Liver (tissue), 9 donors: Measurements from ENCODE around the gene SRGN. TPM values are rescaled to one million over a fixed set of nuclear protein-coding genes. Genes with fewer than 3 reads are reported as not detected.
A peak's percentile ranks its signal among the peaks of the same experiment; 100 is the strongest.

Source experiments
- DNase-seq: peaks from one replicate; pipeline ENCODE4 v3.0.0-alpha.2; 2017; ENCODE audit warnings: low spot score
- H3K27ac ChIP-seq, 2 donors: one replicate each; pipeline ENCODE4 v1.7.0; 2013; ENCODE audit warnings: inconsistent platforms in 2 of 2, low read length in 2 of 2, control low read depth in 1 of 2, low read depth in 1 of 2, mild to moderate bottlenecking in 1 of 2
- H3K27me3 ChIP-seq, 4 donors: one replicate each; pipeline versions ENCODE4 v1.6.1 to v1.7.0; 2013; ENCODE audit warnings: low read length in 3 of 4, inconsistent platforms in 1 of 4, mild to moderate bottlenecking in 1 of 4, moderate library complexity in 1 of 4; ENCODE audit not compliant: control insufficient read depth in 4 of 4, insufficient read depth in 4 of 4
- H3K36me3 ChIP-seq, 4 donors: one replicate each; pipeline versions ENCODE4 v1.6.1 to v1.7.0; 2013; ENCODE audit warnings: low read length in 3 of 4, mild to moderate bottlenecking in 3 of 4, low read depth in 1 of 4, moderate library complexity in 1 of 4; ENCODE audit not compliant: control insufficient read depth in 4 of 4, insufficient read depth in 3 of 4
- H3K4me1 ChIP-seq, 4 donors: one replicate each; pipeline versions ENCODE4 v1.6.1 to v1.7.0; 2013; ENCODE audit warnings: low read length in 3 of 4, mild to moderate bottlenecking in 3 of 4, moderate library complexity in 1 of 4; ENCODE audit not compliant: control insufficient read depth in 4 of 4, insufficient read depth in 4 of 4
- H3K4me3 ChIP-seq, 3 donors: one replicate each; pipeline versions ENCODE4 v1.6.1 to v1.7.0; 2013; ENCODE audit warnings: low read length in 3 of 3, control low read depth in 1 of 3, low read depth in 1 of 3, mild to moderate bottlenecking in 1 of 3
- H3K9ac ChIP-seq, 2 donors: one replicate each; pipeline ENCODE4 v1.7.0; 2013; ENCODE audit warnings: low read length in 2 of 2, mild to moderate bottlenecking in 2 of 2, moderate library complexity in 2 of 2, control low read depth in 1 of 2, low read depth in 1 of 2
- H3K9me3 ChIP-seq, 4 donors: one replicate each; pipeline versions ENCODE4 v1.6.1 to v1.7.0; 2013; ENCODE audit warnings: low read length in 3 of 4; ENCODE audit not compliant: control insufficient read depth in 4 of 4
- CTCF ChIP-seq: fragments of 150-350 bp; IDR thresholded peaks from 2 replicates; pipeline ENCODE4 v1.5.1; 2017; ENCODE audit warnings: improper control_type of control experiment, low read depth, low read length; ENCODE audit not compliant: missing input control
- EGR1 ChIP-seq, 2 donors: IDR thresholded peaks; 2 replicates each; pipeline ENCODE4 v1.6.1; 2016 to 2018; ENCODE audit warnings: antibody characterized with exemption in 2 of 2, low read depth in 2 of 2
- FOXA1 ChIP-seq: IDR thresholded peaks from 2 replicates; pipeline ENCODE4 v1.6.1; 2016; ENCODE audit warnings: antibody characterized with exemption
- GABPA ChIP-seq, 2 donors: IDR thresholded peaks in 1 of 2; conservative IDR thresholded peaks in 1 of 2; 2 replicates each; pipeline ENCODE4 v1.6.1; 2016; ENCODE audit warnings: antibody characterized with exemption in 2 of 2, mild to moderate bottlenecking in 1 of 2, moderate library complexity in 1 of 2
- HNF4A ChIP-seq, 2 donors: conservative IDR thresholded peaks; 2 replicates each; pipeline ENCODE4 v1.6.1; 2016; ENCODE audit warnings: antibody characterized with exemption in 2 of 2, mild to moderate bottlenecking in 2 of 2
- NR2F2 ChIP-seq: IDR thresholded peaks from 2 replicates; pipeline ENCODE4 v1.6.1; 2016; ENCODE audit warnings: antibody characterized with exemption
- RAD21 ChIP-seq, 2 donors: IDR thresholded peaks; 2 replicates each; pipeline ENCODE4 v1.6.1; 2016; ENCODE audit warnings: antibody characterized with exemption in 2 of 2, mild to moderate bottlenecking in 2 of 2
- REST ChIP-seq: IDR thresholded peaks from 2 replicates; pipeline ENCODE4 v1.6.1; 2016; ENCODE audit warnings: antibody characterized with exemption, mild to moderate bottlenecking
- RXRA ChIP-seq, 2 donors: IDR thresholded peaks; 2 replicates each; pipeline ENCODE4 v1.6.1; 2017 to 2018; ENCODE audit warnings: antibody characterized with exemption in 2 of 2, mild to moderate bottlenecking in 1 of 2
- SP1 ChIP-seq: IDR thresholded peaks from 2 replicates; pipeline ENCODE4 v1.6.1; 2018; ENCODE audit warnings: antibody characterized with exemption, mild to moderate bottlenecking
- TAF1 ChIP-seq: conservative IDR thresholded peaks from 2 replicates; pipeline ENCODE4 v1.6.1; 2016; ENCODE audit warnings: antibody characterized with exemption, mild to moderate bottlenecking
- YY1 ChIP-seq: IDR thresholded peaks from 2 replicates; pipeline ENCODE4 v1.6.1; 2016; ENCODE audit warnings: antibody characterized with exemption, mild to moderate bottlenecking
- ZBTB33 ChIP-seq: IDR thresholded peaks from 2 replicates; pipeline ENCODE4 v1.6.1; 2016; ENCODE audit warnings: antibody characterized with exemption
- WGBS: extraction: QIAGEN DNeasy Blood & Tissue Kit; methylation state at CpG from one replicate; pipeline ENCODE4 v1.1.7; 2013; 5-methylcytosine and 5-hydroxymethylcytosine counted together
- polyA plus RNA-seq, 2 donors: library from polyadenylated mRNA; stranded (reverse) in 1 of 2; unstranded in 1 of 2; fragments of 200-250 nt in 1 of 2; fragments of >200 nt in 1 of 2; fragmentation: Nextera tagmentation in 1 of 2; extraction: Ambion mirVana in 1 of 2; gene quantifications; one replicate each; pipeline versions ENCODE4 v1.2.1 to v1.2.3, GENCODE V29; 2013 to 2015
- total RNA-seq, 2 donors: library from RNA; depleted of rRNA; stranded (reverse); fragments of >200 nt; gene quantifications; one replicate each; pipeline ENCODE4 v1.2.3, GENCODE V29; 2014
- donor health status: healthy.
- donor health status: healthy.
- donor health status: healthy.
- donor health status: healthy.
- donor health status: healthy.

The SRGN gene
- total and polyA plus RNA-seq, 4 donors: 19.5 to 305 (median 41.3) TPM

- peak overlapping the region in 1 of 2 donors; percentile 52 for H3K9ac ChIP-seq
- WGBS: 74% methylated on average over 6 of the region's 6 CpGs
- H3K27ac ChIP-seq: peak overlapping the region; percentile 62 to 76
- H3K36me3 ChIP-seq: no peaks in the 10 kb centered on the region
- H3K4me1 ChIP-seq: no peaks in the 10 kb centered on the region
- no peak overlapping the region for H3K4me3 ChIP-seq
- H3K9me3 ChIP-seq: no peaks in the 10 kb centered on the region
- DNase-seq: no peak
- TF ChIP-seq RAD21 (IDR thresholded peaks at IDR 0.05) (no peak), YY1 (no peak), REST (no peak), NR2F2 (no peak), TAF1 (no peak), SP1 (peak; percentile 32)
- no peaks in the 10 kb centered on the region for H3K27me3 ChIP-seq
Observed at GRCh38 chr10:69045441-69046300, 42.2 kb upstream of the SRGN start.

GRCh38 chr10:69047111-69047832, 40.6 kb upstream of the SRGN start:
- H3K9me3 ChIP-seq: no peaks in the 10 kb centered on the region

More at GRCh38 chr10:69047111-69047832, 40.6 kb upstream of the SRGN start:
- TF ChIP-seq RXRA (IDR thresholded peaks at IDR 0.05): no peak
- no peak for TF ChIP-seq YY1
- TF ChIP-seq GABPA (IDR thresholded peaks at IDR 0.05 in 1 of 2, conservative IDR thresholded peaks at IDR 0.05 in 1 of 2): no peak
- TF ChIP-seq CTCF: no peak
- TF ChIP-seq ZBTB33: no peak
- TF ChIP-seq NR2F2: no peak
- TF ChIP-seq TAF1: no peak
- no peak for TF ChIP-seq EGR1 (IDR thresholded peaks at IDR 0.05; ENCODE audit: low read depth in 2 of 2)
- no peak for TF ChIP-seq HNF4A (conservative IDR thresholded peaks at IDR 0.05)
- no peak for TF ChIP-seq FOXA1
- DNase-seq: no peak
- no peaks in the 10 kb centered on the region for H3K27me3 ChIP-seq
- H3K36me3 ChIP-seq: no peaks in the 10 kb centered on the region
- no peaks in the 10 kb centered on the region for H3K4me1 ChIP-seq
- no peak overlapping the region for H3K9ac ChIP-seq
- H3K27ac ChIP-seq: peak overlapping the region in 1 of 2 donors; percentile 60
- H3K4me3 ChIP-seq: no peak overlapping the region
- 73% methylated on average over 4 of the region's 4 CpGs for WGBS
